ENCODE data around the gene BRINP1. TPM values are rescaled to one million over a fixed set of nuclear protein-coding genes. Genes with fewer than 3 reads are reported as not detected.

The BRINP1 gene
- total RNA-seq, 2 experiments from 2014 or later, result not detected

DNA sequence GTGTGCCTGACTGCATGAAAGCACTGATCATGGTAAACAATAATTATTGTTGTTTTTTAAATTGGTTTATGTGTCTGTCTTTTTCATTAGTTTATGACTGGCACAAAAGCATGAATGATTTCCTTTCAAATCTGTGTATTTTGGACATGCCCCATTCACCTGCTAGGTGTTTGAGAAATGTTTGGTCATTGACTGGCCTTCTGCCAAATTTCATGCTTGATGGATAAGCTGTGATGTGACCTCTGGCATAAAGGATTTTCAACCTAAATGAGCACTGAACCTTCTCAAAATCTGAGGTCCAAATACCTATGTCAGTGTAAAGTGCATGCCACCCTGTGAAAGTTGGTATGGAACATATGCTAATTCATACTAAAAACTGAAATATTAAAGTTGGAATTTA lies 204.5 kb downstream of the BRINP1 start:
- Histone ChIP-seq H3K27ac (ENCODE audit: low read depth, low read length, poor library complexity, severe bottlenecking) (no peak overlapping the region), H3K4me1 (ENCODE audit: insufficient read depth, low read length, poor library complexity, severe bottlenecking) (no peaks in the 10 kb centered on the region), H3K9me3 (ENCODE audit: low read length) (no peaks in the 10 kb centered on the region), H3K4me3 (ENCODE audit: low read depth, low read length, poor library complexity, severe bottlenecking) (no peak overlapping the region), H4K20me1 (ENCODE audit: insufficient read depth, low read length) (no peaks in the 10 kb centered on the region), H3K79me2 (ENCODE audit: insufficient read depth, low read depth, low read length) (no peaks in the 10 kb centered on the region), H3K9me2 (ENCODE audit: insufficient read depth, low read length) (no peaks in the 10 kb centered on the region), H3K4me2 (ENCODE audit: low read length) (no peak overlapping the region), H2AFZ (ENCODE audit: low read length) (no peak overlapping the region), H3K36me3 (ENCODE audit: insufficient read depth, low read length) (no peaks in the 10 kb centered on the region)
- TF ChIP-seq CTCF (conservative IDR thresholded peaks at IDR 0.05; ENCODE audit: low read length), result no peak
- no peak for TF ChIP-seq EZH2phosphoT487 (IDR thresholded peaks at IDR 0.05; ENCODE audit: borderline replicate concordance, low read depth, low read length)
- ChIA-PET POLR2A (no interaction called here), CTCF (ENCODE audit: unreplicated experiment) (no interaction called here)
- no peak for DNase-seq (ENCODE audit: low spot score)
- no TSS peak for BruUV-seq (replicated peaks)
- intact Hi-C loops (cut with micrococcal nuclease; ENCODE audit: unreplicated experiment), result no loop called here

DNA sequence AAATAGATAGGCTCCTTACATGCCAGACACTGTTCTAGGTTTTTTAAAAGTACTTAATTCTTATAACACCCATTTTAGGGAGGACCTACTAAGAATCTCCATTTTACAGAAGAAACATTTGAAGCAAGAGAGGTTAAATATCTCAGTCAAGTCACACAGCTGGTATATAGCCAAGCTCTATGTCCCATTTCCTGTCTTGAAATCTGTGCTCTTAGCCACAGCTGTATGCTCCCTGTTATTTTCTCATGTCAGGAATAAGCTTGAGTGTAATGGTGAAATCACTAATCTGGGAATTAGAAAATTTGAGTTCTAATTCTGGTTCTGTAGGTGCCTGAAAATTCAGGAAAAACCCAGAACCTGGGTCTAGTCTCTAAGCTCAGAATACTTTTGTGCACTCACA lies 208.7 kb downstream of the BRINP1 start:
- BruUV-seq (replicated peaks), result no TSS peak
- H3K4me2 ChIP-seq (ENCODE audit: low read length), result no peak overlapping the region
- CTCF ChIA-PET (ENCODE audit: unreplicated experiment), result no interaction called here

DNA sequence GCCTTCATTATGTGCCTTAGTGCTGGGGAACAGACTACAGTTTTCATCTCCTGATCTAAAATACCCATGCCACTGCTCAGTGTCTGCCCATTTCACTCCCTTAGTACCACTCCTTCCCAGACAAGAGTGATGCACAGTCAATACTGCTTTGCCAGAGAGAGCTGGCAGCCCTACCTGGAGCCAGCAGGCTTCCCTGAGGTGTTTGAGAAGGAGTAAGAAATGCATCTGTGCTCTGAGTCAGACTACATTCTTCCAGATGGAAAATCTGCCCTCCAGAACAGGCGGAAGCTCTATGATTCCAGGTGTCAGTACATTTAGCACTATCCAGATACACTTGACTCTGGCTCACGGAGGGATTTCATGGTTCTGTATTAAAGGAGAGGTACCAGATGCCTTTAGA lies 209.8 kb downstream of the BRINP1 start:
- H3K4me1 ChIP-seq (ENCODE audit: insufficient read depth, low read length, poor library complexity, severe bottlenecking), result no peaks in the 10 kb centered on the region
- H4K20me1 ChIP-seq (ENCODE audit: insufficient read depth, low read length), result no peaks in the 10 kb centered on the region
- TF ChIP-seq CTCF (conservative IDR thresholded peaks at IDR 0.05; ENCODE audit: low read length) (no peak), EZH2phosphoT487 (IDR thresholded peaks at IDR 0.05; ENCODE audit: borderline replicate concordance, low read depth, low read length) (no peak)
- CTCF ChIA-PET (ENCODE audit: unreplicated experiment), result no interaction called here
- no TSS peak for BruUV-seq (replicated peaks)
- no peak overlapping the region for H3K27ac ChIP-seq (ENCODE audit: low read depth, low read length, poor library complexity, severe bottlenecking)
- POLR2A ChIA-PET, result no interaction called here
- no peak overlapping the region for H3K4me2 ChIP-seq (ENCODE audit: low read length)
- no peaks in the 10 kb centered on the region for H3K9me3 ChIP-seq (ENCODE audit: low read length)
- H3K9me2 ChIP-seq (ENCODE audit: insufficient read depth, low read length), result no peaks in the 10 kb centered on the region
- H2AFZ ChIP-seq (ENCODE audit: low read length), result no peak overlapping the region
- no peak overlapping the region for H3K4me3 ChIP-seq (ENCODE audit: low read depth, low read length, poor library complexity, severe bottlenecking)
- H3K79me2 ChIP-seq (ENCODE audit: insufficient read depth, low read depth, low read length), result no peaks in the 10 kb centered on the region
- intact Hi-C loops (cut with micrococcal nuclease; ENCODE audit: unreplicated experiment), result no loop called here
- DNase-seq (ENCODE audit: low spot score), result no peak
- H3K36me3 ChIP-seq (ENCODE audit: insufficient read depth, low read length), result no peaks in the 10 kb centered on the region

More for the DNA sequence above, 208.7 kb downstream of the BRINP1 start:
- TF ChIP-seq CTCF (conservative IDR thresholded peaks at IDR 0.05; ENCODE audit: low read length) (no peak), EZH2phosphoT487 (IDR thresholded peaks at IDR 0.05; ENCODE audit: borderline replicate concordance, low read depth, low read length) (no peak)
- Histone ChIP-seq H3K4me3 (ENCODE audit: low read depth, low read length, poor library complexity, severe bottlenecking) (no peak overlapping the region), H3K79me2 (ENCODE audit: insufficient read depth, low read depth, low read length) (no peaks in the 10 kb centered on the region), H3K9me3 (ENCODE audit: low read length) (no peaks in the 10 kb centered on the region), H3K36me3 (ENCODE audit: insufficient read depth, low read length) (no peaks in the 10 kb centered on the region), H3K27ac (ENCODE audit: low read depth, low read length, poor library complexity, severe bottlenecking) (no peak overlapping the region), H4K20me1 (ENCODE audit: insufficient read depth, low read length) (no peaks in the 10 kb centered on the region), H3K4me1 (ENCODE audit: insufficient read depth, low read length, poor library complexity, severe bottlenecking) (no peaks in the 10 kb centered on the region), H3K9me2 (ENCODE audit: insufficient read depth, low read length) (no peaks in the 10 kb centered on the region), H2AFZ (ENCODE audit: low read length) (no peak overlapping the region)
- POLR2A ChIA-PET, result interaction anchor here (0.7 to 0.9 kb wide), 2 partner anchors 82 to 320 kb away, joined by 3 to 4 read pairs; no protein-coding TSS in a partner anchor
- intact Hi-C loops (cut with micrococcal nuclease; ENCODE audit: unreplicated experiment), result no loop called here
- no peak for DNase-seq (ENCODE audit: low spot score)

Data from OCI-LY7 (cell line).